ENCODE results near the gene LYST.

DNA sequence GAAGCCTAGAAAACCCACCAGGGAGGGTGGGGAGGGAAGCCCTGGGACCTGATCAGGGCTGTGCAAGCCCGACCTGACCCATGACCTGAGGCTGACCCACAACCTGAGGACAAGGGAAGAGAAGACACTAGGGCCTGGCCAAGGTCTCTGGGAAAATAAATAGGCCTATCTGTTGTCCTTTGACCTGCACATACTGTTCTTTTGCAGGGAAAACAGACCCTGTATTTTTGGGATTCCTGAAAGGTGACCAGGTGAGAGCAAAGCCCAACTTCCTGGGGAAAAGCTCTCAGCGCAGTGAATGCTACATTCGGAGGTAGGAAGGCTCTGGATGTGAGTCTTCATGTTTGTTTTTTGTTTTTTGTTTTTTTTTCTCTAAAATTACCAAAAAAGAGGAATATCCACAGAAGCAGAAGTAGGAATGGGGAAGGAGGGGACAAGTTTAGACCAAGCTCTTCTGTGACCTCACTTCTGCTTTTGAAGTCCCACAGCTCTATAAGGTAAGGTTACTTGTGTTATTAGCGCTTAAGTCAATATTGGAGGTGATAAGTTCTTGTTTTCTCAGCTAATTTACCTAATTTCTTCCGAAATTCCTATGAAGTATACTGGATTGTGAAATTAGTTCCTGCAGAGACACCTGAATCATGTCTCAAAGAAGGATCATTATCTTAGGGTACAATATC lies 26.2 kb upstream of the LYST start:
- TF ChIP-seq, protein P1, sequence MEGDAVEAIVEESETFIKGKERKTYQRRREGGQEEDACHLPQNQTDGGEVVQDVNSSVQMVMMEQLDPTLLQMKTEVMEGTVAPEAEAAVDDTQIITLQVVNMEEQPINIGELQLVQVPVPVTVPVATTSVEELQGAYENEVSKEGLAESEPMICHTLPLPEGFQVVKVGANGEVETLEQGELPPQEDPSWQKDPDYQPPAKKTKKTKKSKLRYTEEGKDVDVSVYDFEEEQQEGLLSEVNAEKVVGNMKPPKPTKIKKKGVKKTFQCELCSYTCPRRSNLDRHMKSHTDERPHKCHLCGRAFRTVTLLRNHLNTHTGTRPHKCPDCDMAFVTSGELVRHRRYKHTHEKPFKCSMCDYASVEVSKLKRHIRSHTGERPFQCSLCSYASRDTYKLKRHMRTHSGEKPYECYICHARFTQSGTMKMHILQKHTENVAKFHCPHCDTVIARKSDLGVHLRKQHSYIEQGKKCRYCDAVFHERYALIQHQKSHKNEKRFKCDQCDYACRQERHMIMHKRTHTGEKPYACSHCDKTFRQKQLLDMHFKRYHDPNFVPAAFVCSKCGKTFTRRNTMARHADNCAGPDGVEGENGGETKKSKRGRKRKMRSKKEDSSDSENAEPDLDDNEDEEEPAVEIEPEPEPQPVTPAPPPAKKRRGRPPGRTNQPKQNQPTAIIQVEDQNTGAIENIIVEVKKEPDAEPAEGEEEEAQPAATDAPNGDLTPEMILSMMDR (IDR thresholded peaks at IDR 0.05; ENCODE audit: insufficient read depth, low read length, poor library complexity, severe bottlenecking): no peak
- no peak for TF ChIP-seq EZH2phosphoT487 (conservative IDR thresholded peaks at IDR 0.05; ENCODE audit: low read length)
